Hematopoietic multipotent progenitor cell treated with erythropoietin and hydrocortisone succinate and interleukin-3 and kit ligand, for 17 days (in vitro differentiated cells): ENCODE measurements around the gene ANKRD27.

ENCODE experiments used
- DNase-seq: peaks from one replicate; pipeline ENCODE4 v3.0.0-alpha.2; 2015; ENCODE audit warnings: low spot score

Gene ANKRD27

DNA sequence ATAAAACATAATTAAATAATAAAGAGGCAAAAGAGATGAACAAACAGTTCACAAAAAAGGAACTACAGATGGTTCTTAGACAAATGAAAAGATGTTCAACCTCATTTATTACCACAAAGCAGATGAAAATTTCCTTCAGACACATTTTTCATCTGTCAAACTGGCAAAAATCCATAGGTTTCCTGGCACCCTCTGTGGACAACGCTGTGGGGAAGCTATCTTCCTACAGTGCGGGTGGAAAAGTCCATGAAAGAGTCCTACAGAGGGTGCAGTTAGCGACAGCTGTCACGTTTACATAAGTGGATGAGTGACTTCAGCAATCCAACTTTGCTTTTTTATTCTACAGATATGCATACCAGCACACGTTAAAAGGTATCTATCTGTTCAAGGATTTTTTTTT, 124.3 kb downstream of the ANKRD27 start:
- no peak for DNase-seq
